Measurements from ENCODE around the gene GPSM1. TPM values are rescaled to one million over a fixed set of nuclear protein-coding genes. Genes with fewer than 3 reads are reported as not detected.

Gene GPSM1
- total and polyA plus RNA-seq, 9 of the 15 experiments (the other 6 are each of a cell fraction or from before 2014, with no cell fraction given) = 0.04 to 14.2 (median 3.1) TPM

DNA sequence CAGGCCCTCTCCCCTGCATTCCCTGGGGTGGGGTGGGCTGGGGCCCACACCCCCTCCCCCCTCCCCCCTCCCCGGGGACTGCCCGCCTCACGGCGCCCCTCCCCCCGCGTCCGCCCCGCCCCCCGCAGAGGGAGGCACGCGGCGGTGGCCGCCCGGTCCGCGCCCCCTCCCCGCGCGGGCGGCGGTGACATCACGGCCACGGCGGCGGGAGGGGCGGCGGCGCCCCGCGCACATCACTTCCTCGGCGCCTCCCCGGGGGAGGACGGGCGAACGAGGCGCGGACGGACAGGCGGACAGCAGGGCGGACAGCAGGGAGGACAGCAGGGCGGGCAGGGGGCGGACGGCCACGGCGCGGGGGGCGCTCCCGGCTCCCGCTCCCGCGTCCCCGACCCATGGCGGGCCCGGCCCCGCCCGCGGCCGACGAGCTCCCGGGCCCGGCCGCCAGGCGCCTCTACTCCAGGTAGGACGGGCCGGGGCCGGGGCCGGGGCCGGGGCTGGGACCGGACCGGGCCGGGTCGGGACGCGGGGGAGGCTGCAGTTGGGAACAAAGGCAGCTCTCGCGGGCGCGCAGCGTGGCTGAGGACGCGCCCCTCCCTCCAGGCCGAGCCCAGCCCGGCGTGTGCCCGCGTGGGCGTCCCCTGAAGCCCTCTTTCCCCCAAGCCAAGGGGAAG lies at the start of gene GPSM1 (continued):
- TF ChIP-seq, protein P1, sequence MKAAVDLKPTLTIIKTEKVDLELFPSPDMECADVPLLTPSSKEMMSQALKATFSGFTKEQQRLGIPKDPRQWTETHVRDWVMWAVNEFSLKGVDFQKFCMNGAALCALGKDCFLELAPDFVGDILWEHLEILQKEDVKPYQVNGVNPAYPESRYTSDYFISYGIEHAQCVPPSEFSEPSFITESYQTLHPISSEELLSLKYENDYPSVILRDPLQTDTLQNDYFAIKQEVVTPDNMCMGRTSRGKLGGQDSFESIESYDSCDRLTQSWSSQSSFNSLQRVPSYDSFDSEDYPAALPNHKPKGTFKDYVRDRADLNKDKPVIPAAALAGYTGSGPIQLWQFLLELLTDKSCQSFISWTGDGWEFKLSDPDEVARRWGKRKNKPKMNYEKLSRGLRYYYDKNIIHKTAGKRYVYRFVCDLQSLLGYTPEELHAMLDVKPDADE (conservative IDR thresholded peaks at IDR 0.05; ENCODE audit: control insufficient read depth, low read depth, low read length) = peak; percentile 45; the same call in 1 of the 2 replicates
- TF ChIP-seq, protein P2, sequence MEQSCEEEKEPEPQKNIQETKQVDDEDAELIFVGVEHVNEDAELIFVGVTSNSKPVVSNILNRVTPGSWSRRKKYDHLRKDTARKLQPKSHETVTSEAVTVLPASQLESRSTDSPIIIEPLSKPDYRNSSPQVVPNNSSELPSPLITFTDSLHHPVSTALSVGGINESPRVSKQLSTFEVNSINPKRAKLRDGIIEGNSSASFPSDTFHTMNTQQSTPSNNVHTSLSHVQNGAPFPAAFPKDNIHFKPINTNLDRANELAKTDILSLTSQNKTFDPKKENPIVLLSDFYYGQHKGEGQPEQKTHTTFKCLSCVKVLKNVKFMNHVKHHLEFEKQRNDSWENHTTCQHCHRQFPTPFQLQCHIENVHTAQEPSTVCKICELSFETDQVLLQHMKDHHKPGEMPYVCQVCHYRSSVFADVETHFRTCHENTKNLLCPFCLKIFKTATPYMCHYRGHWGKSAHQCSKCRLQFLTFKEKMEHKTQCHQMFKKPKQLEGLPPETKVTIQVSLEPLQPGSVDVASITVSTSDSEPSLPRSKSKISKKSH (CRISPR knock-in tag; IDR thresholded peaks at IDR 0.05) = no peak
- TF ChIP-seq, protein P3, sequence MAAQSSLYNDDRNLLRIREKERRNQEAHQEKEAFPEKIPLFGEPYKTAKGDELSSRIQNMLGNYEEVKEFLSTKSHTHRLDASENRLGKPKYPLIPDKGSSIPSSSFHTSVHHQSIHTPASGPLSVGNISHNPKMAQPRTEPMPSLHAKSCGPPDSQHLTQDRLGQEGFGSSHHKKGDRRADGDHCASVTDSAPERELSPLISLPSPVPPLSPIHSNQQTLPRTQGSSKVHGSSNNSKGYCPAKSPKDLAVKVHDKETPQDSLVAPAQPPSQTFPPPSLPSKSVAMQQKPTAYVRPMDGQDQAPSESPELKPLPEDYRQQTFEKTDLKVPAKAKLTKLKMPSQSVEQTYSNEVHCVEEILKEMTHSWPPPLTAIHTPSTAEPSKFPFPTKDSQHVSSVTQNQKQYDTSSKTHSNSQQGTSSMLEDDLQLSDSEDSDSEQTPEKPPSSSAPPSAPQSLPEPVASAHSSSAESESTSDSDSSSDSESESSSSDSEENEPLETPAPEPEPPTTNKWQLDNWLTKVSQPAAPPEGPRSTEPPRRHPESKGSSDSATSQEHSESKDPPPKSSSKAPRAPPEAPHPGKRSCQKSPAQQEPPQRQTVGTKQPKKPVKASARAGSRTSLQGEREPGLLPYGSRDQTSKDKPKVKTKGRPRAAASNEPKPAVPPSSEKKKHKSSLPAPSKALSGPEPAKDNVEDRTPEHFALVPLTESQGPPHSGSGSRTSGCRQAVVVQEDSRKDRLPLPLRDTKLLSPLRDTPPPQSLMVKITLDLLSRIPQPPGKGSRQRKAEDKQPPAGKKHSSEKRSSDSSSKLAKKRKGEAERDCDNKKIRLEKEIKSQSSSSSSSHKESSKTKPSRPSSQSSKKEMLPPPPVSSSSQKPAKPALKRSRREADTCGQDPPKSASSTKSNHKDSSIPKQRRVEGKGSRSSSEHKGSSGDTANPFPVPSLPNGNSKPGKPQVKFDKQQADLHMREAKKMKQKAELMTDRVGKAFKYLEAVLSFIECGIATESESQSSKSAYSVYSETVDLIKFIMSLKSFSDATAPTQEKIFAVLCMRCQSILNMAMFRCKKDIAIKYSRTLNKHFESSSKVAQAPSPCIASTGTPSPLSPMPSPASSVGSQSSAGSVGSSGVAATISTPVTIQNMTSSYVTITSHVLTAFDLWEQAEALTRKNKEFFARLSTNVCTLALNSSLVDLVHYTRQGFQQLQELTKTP (IDR thresholded peaks at IDR 0.05; ENCODE audit: low read depth in 1 of 2, partially characterized antibody in 2 of 2) = no peak
- TF ChIP-seq, protein P4, sequence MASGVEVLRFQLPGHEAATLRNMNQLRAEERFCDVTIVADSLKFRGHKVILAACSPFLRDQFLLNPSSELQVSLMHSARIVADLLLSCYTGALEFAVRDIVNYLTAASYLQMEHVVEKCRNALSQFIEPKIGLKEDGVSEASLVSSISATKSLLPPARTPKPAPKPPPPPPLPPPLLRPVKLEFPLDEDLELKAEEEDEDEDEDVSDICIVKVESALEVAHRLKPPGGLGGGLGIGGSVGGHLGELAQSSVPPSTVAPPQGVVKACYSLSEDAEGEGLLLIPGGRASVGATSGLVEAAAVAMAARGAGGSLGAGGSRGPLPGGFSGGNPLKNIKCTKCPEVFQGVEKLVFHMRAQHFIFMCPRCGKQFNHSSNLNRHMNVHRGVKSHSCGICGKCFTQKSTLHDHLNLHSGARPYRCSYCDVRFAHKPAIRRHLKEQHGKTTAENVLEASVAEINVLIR (CRISPR knock-in tag; IDR thresholded peaks at IDR 0.05) = peak; percentile 37; the same call in 1 of the 2 replicates
- TF ChIP-seq ATF7 (IDR thresholded peaks at IDR 0.05) = peak; percentile 71; the same call in 1 of the 2 replicates
- TF ChIP-seq HMGN3 (IDR thresholded peaks at IDR 0.05; ENCODE audit: borderline replicate concordance, extremely low read depth, insufficient read length, low read depth, low read length) = peak; percentile 60
- TF ChIP-seq, protein P5, sequence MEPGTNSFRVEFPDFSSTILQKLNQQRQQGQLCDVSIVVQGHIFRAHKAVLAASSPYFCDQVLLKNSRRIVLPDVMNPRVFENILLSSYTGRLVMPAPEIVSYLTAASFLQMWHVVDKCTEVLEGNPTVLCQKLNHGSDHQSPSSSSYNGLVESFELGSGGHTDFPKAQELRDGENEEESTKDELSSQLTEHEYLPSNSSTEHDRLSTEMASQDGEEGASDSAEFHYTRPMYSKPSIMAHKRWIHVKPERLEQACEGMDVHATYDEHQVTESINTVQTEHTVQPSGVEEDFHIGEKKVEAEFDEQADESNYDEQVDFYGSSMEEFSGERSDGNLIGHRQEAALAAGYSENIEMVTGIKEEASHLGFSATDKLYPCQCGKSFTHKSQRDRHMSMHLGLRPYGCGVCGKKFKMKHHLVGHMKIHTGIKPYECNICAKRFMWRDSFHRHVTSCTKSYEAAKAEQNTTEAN (CRISPR knock-in tag; IDR thresholded peaks at IDR 0.05) = no peak
- no peak for TF ChIP-seq XRCC4 (IDR thresholded peaks at IDR 0.05; ENCODE audit: extremely low read depth, insufficient read depth, insufficient read length)
- TF ChIP-seq ZNF124 (CRISPR knock-in tag; IDR thresholded peaks at IDR 0.05) = no peak
- TF ChIP-seq CCNT2 (IDR thresholded peaks at IDR 0.05; ENCODE audit: borderline replicate concordance, extremely low read depth, insufficient read length, low read depth, low read length) = peak; percentile 50
- peak; percentile 85 for TF ChIP-seq CXXC5 (CRISPR knock-in tag; IDR thresholded peaks at IDR 0.05)
- peak; percentile 80 for TF ChIP-seq POLR2G (IDR thresholded peaks at IDR 0.05; ENCODE audit: low read depth, low read length)
- TF ChIP-seq, protein P6, sequence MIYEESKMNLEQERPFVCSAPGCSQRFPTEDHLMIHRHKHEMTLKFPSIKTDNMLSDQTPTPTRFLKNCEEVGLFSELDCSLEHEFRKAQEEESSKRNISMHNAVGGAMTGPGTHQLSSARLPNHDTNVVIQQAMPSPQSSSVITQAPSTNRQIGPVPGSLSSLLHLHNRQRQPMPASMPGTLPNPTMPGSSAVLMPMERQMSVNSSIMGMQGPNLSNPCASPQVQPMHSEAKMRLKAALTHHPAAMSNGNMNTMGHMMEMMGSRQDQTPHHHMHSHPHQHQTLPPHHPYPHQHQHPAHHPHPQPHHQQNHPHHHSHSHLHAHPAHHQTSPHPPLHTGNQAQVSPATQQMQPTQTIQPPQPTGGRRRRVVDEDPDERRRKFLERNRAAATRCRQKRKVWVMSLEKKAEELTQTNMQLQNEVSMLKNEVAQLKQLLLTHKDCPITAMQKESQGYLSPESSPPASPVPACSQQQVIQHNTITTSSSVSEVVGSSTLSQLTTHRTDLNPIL (CRISPR knock-in tag; IDR thresholded peaks at IDR 0.05) = no peak

Data from K562 (cell line).